ENCODE data around the gene TPM1.

Gene TPM1

DNA sequence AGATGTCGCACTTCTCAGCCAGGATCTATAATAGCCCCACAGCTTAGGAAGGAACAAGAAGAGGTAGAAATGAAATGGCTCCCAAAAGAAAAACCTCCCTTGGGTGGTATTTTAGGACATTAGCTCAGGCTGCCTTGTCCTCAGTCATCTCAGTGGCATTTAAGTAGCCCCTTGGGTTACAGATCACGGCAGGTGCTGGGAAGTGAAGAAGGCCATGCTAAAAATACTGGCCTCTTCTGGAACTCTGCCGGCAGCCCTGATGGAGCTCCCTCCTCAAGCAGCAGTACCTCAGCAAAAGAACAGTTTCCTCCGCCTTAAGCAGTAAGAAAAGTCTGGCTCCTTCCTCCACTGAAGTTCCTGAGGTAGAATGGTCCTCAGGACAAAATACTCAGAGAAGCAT is 7.3 kb upstream of the TPM1 start:
- Histone ChIP-seq H3K36me3 (ENCODE audit: low read depth) (no peaks in the 10 kb centered on the region), H3K9me3 (ENCODE audit: severe bottlenecking) (no peaks in the 10 kb centered on the region), H3K27me3 (ENCODE audit: insufficient read depth, poor library complexity, severe bottlenecking) (no peaks in the 10 kb centered on the region), H3K4me1 (ENCODE audit: insufficient read depth, poor library complexity, severe bottlenecking) (peaks cover 19% of the 10 kb centered on the region), H3K27ac (ENCODE audit: poor library complexity, severe bottlenecking) (no peak overlapping the region), H3K4me3 (ENCODE audit: severe bottlenecking) (no peak overlapping the region)
- TF ChIP-seq, protein P1, sequence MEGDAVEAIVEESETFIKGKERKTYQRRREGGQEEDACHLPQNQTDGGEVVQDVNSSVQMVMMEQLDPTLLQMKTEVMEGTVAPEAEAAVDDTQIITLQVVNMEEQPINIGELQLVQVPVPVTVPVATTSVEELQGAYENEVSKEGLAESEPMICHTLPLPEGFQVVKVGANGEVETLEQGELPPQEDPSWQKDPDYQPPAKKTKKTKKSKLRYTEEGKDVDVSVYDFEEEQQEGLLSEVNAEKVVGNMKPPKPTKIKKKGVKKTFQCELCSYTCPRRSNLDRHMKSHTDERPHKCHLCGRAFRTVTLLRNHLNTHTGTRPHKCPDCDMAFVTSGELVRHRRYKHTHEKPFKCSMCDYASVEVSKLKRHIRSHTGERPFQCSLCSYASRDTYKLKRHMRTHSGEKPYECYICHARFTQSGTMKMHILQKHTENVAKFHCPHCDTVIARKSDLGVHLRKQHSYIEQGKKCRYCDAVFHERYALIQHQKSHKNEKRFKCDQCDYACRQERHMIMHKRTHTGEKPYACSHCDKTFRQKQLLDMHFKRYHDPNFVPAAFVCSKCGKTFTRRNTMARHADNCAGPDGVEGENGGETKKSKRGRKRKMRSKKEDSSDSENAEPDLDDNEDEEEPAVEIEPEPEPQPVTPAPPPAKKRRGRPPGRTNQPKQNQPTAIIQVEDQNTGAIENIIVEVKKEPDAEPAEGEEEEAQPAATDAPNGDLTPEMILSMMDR (IDR thresholded peaks at IDR 0.05; ENCODE audit: poor library complexity, severe bottlenecking): no peak
- ATAC-seq (ENCODE audit: low read depth): no peak
- DNase-seq (ENCODE audit: low spot score): no peak

DNA sequence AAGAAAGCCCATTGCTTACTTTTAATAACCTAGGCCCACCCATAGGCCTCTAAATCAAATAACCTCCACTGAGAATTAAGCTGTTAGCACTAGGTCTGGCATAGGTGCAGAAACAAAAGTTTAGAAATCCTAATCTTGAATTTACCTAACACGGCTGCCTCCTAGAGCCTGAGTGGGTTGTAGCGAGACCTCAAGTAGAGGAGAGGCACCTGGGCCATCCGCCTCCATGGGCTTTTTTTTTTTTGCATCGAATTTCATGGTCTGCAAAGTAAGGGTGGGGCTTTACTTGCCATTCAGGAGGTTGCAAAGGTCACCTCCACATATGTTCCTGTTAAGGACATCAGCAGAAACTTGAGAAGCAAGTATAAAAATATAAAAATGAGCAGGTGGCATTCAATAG is 6.6 kb upstream of the TPM1 start:
- Histone ChIP-seq H3K4me1 (ENCODE audit: insufficient read depth, poor library complexity, severe bottlenecking) (peaks cover 24% of the 10 kb centered on the region), H3K36me3 (ENCODE audit: low read depth) (no peaks in the 10 kb centered on the region), H3K27ac (ENCODE audit: poor library complexity, severe bottlenecking) (no peak overlapping the region), H3K27me3 (ENCODE audit: insufficient read depth, poor library complexity, severe bottlenecking) (no peaks in the 10 kb centered on the region), H3K4me3 (ENCODE audit: severe bottlenecking) (no peak overlapping the region), H3K9me3 (ENCODE audit: severe bottlenecking) (no peaks in the 10 kb centered on the region)
- DNase-seq (ENCODE audit: low spot score): no peak
- TF ChIP-seq, protein P1 (IDR thresholded peaks at IDR 0.05; ENCODE audit: poor library complexity, severe bottlenecking): peak; percentile 20
- ATAC-seq (ENCODE audit: low read depth): no peak

DNA sequence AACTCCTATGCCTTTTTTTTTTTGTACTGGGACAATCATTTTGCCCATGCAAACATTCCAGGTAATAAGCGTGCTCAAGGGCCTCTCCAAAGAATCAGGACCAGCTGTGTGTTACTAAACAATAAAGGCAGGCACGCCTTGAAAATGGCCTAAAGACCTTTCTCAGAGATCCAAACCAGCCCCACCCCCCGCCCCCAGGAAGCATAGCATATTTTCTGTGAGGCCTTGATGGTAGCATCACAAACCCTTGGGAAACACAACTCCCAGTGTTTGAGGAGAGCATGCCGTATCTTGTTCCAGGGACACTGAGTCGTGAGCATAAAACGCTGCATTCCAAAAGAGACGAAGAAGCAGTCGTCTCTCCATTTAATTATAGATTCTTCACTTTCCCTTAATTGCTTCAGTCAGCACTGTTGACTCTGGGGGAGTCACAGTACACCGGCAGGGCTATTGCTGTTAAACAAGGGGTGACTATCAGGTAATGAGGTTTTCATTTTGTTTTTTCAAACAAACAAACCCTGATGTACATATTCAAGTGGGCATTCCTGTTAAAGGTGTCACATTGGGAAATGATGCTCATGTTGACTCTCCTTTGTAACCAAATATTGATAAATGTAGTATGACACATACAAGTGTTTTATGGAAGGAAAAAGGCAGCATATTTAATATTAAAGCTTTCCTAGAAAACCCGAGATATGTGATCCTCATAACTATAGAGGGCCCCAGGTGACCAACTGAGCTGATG is 4.4 kb upstream of the TPM1 start:
- DNase-seq (ENCODE audit: low spot score) (no peak), ATAC-seq (ENCODE audit: low read depth) (peak; percentile 46)
- Histone ChIP-seq H3K27me3 (ENCODE audit: insufficient read depth, poor library complexity, severe bottlenecking) (no peaks in the 10 kb centered on the region), H3K9me3 (ENCODE audit: severe bottlenecking) (no peaks in the 10 kb centered on the region), H3K36me3 (ENCODE audit: low read depth) (no peaks in the 10 kb centered on the region), H3K27ac (ENCODE audit: poor library complexity, severe bottlenecking) (peak overlapping the region; percentile 73), H3K4me3 (ENCODE audit: severe bottlenecking) (no peak overlapping the region), H3K4me1 (ENCODE audit: insufficient read depth, poor library complexity, severe bottlenecking) (peaks cover 24% of the 10 kb centered on the region)
- TF ChIP-seq, protein P1 (IDR thresholded peaks at IDR 0.05; ENCODE audit: poor library complexity, severe bottlenecking): no peak

DNA sequence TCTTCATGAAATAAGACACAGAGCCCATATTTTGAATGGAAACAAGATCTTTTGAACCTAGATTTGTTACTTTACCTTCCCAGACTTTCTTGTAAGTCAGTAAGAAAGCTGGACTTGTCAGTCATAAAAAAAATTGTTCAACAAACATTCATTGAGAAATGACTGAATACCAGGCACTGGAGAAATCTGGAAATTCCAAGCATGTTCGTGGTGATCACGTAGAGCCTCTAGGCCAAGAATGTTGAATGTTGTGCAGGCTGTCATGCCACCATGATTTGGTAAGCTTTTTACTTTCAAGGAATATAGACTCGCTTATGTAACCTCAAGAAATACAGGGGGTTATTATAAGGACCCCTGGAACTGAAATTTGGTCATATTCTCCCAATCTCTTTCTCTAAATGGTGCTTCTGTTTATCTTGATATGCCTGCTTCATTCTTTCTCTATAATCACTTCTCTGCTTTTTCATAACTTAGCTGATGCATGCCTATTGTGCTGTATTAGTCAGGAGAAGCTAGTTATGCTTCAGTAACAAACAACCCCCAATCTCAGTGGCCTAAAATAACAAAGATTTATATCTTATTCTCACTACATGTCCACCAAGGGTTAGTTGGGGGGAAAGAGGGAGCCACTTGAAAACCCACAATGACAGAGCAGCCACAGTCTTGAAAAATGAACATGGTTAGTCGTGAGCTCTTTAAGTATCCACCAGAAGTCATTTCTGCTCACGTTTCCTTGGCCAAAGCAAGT is 3.4 kb upstream of the TPM1 start:
- Histone ChIP-seq H3K27ac (ENCODE audit: poor library complexity, severe bottlenecking) (peak overlapping the region; percentile 73), H3K9me3 (ENCODE audit: severe bottlenecking) (no peaks in the 10 kb centered on the region), H3K4me1 (ENCODE audit: insufficient read depth, poor library complexity, severe bottlenecking) (peaks cover 25% of the 10 kb centered on the region), H3K27me3 (ENCODE audit: insufficient read depth, poor library complexity, severe bottlenecking) (no peaks in the 10 kb centered on the region), H3K36me3 (ENCODE audit: low read depth) (peaks cover 4% of the 10 kb centered on the region), H3K4me3 (ENCODE audit: severe bottlenecking) (no peak overlapping the region)
- TF ChIP-seq, protein P1 (IDR thresholded peaks at IDR 0.05; ENCODE audit: poor library complexity, severe bottlenecking): no peak
- no peak for ATAC-seq (ENCODE audit: low read depth)
- DNase-seq (ENCODE audit: low spot score): no peak

GRCh38 chr15:63039811-63040210 is 2.7 kb upstream of the TPM1 start:
- ATAC-seq (ENCODE audit: low read depth) (no peak), DNase-seq (ENCODE audit: low spot score) (no peak)
- H3K9me3 ChIP-seq (ENCODE audit: severe bottlenecking): no peaks in the 10 kb centered on the region
- H3K4me3 ChIP-seq (ENCODE audit: severe bottlenecking): no peak overlapping the region
- TF ChIP-seq, protein P1 (IDR thresholded peaks at IDR 0.05; ENCODE audit: poor library complexity, severe bottlenecking): no peak
- H3K4me1 ChIP-seq (ENCODE audit: insufficient read depth, poor library complexity, severe bottlenecking): peaks cover 31% of the 10 kb centered on the region
- H3K27me3 ChIP-seq (ENCODE audit: insufficient read depth, poor library complexity, severe bottlenecking): no peaks in the 10 kb centered on the region
- H3K27ac ChIP-seq (ENCODE audit: poor library complexity, severe bottlenecking): no peak overlapping the region
- peaks cover 9% of the 10 kb centered on the region for H3K36me3 ChIP-seq (ENCODE audit: low read depth)

Measured in RWPE2 (cell line).